Panc1 (cell line): Measurements from ENCODE around the gene CD99.

Source experiments
- POLR2AphosphoS5 ChIP-seq: IDR thresholded peaks from 2 replicates; pipeline ENCODE4 v1.6.1; 2012; ENCODE audit warnings: mild to moderate bottlenecking, low read depth, low read length, moderate library complexity
- SIN3A ChIP-seq: IDR thresholded peaks from 2 replicates; pipeline ENCODE4 v1.6.1; 2012; ENCODE audit warnings: low read depth, mild to moderate bottlenecking, low read length, moderate library complexity, borderline replicate concordance; ENCODE audit not compliant: insufficient read depth
- TCF7L2 ChIP-seq: IDR thresholded peaks from 2 replicates; pipeline ENCODE4 v1.6.1; 2011; ENCODE audit warnings: mild to moderate bottlenecking, low read depth, low read length, inconsistent platforms
- TF ChIP-seq, protein P1 (sequence below): fragments of 450-650 bp; IDR thresholded peaks from 2 replicates; pipeline ENCODE4 v1.5.1; 2017; ENCODE audit warnings: mild to moderate bottlenecking
- TF ChIP-seq, protein P2 (sequence below), 2 experiments: IDR thresholded peaks; 2 replicates each; pipeline ENCODE4 v1.6.1; 2011 to 2012; ENCODE audit warnings: low read depth in 2 of 2, control low read depth in 1 of 2, low read length in 1 of 2, mild to moderate bottlenecking in 1 of 2, moderate library complexity in 1 of 2; ENCODE audit not compliant: insufficient read depth in 1 of 2

DNA sequence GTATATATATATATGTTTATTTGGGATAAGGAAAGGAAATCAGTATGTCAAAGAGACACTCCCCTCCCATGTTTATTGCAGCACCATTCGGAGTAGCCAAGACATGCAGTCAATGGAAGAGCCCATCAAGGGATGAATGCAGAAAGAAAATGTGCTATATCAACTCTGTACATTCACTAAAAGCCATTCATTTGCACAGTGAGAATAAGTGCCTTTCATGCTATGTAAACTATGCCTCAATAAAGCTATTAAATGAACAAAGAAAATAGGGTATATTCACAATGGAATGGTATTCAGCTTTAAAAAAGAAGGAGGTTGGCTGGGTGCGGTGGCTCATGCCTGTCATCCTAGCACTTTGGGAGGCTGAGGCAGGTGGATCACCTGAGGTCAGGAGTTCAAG lies 20.3 kb downstream of the CD99 start:
- TF ChIP-seq, protein P1, sequence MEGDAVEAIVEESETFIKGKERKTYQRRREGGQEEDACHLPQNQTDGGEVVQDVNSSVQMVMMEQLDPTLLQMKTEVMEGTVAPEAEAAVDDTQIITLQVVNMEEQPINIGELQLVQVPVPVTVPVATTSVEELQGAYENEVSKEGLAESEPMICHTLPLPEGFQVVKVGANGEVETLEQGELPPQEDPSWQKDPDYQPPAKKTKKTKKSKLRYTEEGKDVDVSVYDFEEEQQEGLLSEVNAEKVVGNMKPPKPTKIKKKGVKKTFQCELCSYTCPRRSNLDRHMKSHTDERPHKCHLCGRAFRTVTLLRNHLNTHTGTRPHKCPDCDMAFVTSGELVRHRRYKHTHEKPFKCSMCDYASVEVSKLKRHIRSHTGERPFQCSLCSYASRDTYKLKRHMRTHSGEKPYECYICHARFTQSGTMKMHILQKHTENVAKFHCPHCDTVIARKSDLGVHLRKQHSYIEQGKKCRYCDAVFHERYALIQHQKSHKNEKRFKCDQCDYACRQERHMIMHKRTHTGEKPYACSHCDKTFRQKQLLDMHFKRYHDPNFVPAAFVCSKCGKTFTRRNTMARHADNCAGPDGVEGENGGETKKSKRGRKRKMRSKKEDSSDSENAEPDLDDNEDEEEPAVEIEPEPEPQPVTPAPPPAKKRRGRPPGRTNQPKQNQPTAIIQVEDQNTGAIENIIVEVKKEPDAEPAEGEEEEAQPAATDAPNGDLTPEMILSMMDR: no peak
- TF ChIP-seq POLR2AphosphoS5: no peak
- no peak for TF ChIP-seq SIN3A
- TF ChIP-seq, protein P2, sequence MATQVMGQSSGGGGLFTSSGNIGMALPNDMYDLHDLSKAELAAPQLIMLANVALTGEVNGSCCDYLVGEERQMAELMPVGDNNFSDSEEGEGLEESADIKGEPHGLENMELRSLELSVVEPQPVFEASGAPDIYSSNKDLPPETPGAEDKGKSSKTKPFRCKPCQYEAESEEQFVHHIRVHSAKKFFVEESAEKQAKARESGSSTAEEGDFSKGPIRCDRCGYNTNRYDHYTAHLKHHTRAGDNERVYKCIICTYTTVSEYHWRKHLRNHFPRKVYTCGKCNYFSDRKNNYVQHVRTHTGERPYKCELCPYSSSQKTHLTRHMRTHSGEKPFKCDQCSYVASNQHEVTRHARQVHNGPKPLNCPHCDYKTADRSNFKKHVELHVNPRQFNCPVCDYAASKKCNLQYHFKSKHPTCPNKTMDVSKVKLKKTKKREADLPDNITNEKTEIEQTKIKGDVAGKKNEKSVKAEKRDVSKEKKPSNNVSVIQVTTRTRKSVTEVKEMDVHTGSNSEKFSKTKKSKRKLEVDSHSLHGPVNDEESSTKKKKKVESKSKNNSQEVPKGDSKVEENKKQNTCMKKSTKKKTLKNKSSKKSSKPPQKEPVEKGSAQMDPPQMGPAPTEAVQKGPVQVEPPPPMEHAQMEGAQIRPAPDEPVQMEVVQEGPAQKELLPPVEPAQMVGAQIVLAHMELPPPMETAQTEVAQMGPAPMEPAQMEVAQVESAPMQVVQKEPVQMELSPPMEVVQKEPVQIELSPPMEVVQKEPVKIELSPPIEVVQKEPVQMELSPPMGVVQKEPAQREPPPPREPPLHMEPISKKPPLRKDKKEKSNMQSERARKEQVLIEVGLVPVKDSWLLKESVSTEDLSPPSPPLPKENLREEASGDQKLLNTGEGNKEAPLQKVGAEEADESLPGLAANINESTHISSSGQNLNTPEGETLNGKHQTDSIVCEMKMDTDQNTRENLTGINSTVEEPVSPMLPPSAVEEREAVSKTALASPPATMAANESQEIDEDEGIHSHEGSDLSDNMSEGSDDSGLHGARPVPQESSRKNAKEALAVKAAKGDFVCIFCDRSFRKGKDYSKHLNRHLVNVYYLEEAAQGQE (IDR thresholded peaks at IDR 0.05; ENCODE audit: insufficient read depth in 1 of 2, low read depth in 2 of 2, low read length in 1 of 2): no peak
- no peak for TF ChIP-seq TCF7L2
